ENCODE results near the gene LRRC9.
"Not testable (repeated sequence)": the region's sequence is repeated elsewhere in the genome, so short reads cannot be mapped to it uniquely, and the experiment has no call there.

Gene LRRC9

GRCh38 chr14:59957890-59958289 lies 37.9 kb downstream of the LRRC9 start:
- DNase-seq (ENCODE audit: low spot score) = not testable (repeated sequence)

- DNase-seq (ENCODE audit: low spot score) = no peak
Observed at GRCh38 chr14:59959668-59960067, 39.7 kb downstream of the LRRC9 start.

- no peak for DNase-seq (ENCODE audit: low spot score)
Observed at GRCh38 chr14:59961518-59962062, 41.6 kb downstream of the LRRC9 start.

- DNase-seq (ENCODE audit: low spot score) = no peak
Observed at GRCh38 chr14:59964251-59965007, 44.5 kb downstream of the LRRC9 start.

- DNase-seq (ENCODE audit: low spot score) = no peak
Observed at GRCh38 chr14:59969319-59969718, 49.4 kb downstream of the LRRC9 start.

GRCh38 chr14:59981564-59981963 lies 61.6 kb downstream of the LRRC9 start:
- DNase-seq (ENCODE audit: low spot score) = no peak

- no peak for DNase-seq (ENCODE audit: low spot score)
Observed at GRCh38 chr14:59983048-59983447, 63.1 kb downstream of the LRRC9 start.

- DNase-seq (ENCODE audit: low spot score) = no peak
Observed at GRCh38 chr14:59986556-59987059, 66.7 kb downstream of the LRRC9 start.

- DNase-seq (ENCODE audit: low spot score) = no peak
Observed at GRCh38 chr14:59997449-59997848, 77.5 kb downstream of the LRRC9 start.

- no peak for DNase-seq (ENCODE audit: low spot score)
Observed at GRCh38 chr14:59997966-59998365, 78.0 kb downstream of the LRRC9 start.

GRCh38 chr14:59998564-59998963 lies 78.6 kb downstream of the LRRC9 start:
- no peak for DNase-seq (ENCODE audit: low spot score)

GRCh38 chr14:60002819-60003492 lies 83.0 kb downstream of the LRRC9 start:
- DNase-seq (ENCODE audit: low spot score) = no peak

GRCh38 chr14:60003991-60004390 lies 84.0 kb downstream of the LRRC9 start:
- no peak for DNase-seq (ENCODE audit: low spot score)

GRCh38 chr14:60008042-60008441 lies 88.1 kb downstream of the LRRC9 start:
- DNase-seq (ENCODE audit: low spot score) = no peak

- not testable (repeated sequence) for DNase-seq (ENCODE audit: low spot score)
Observed at GRCh38 chr14:60010263-60010662, 90.3 kb downstream of the LRRC9 start.

- no peak for DNase-seq (ENCODE audit: low spot score)
Observed at GRCh38 chr14:60014402-60014801, 94.5 kb downstream of the LRRC9 start.

- no peak for DNase-seq (ENCODE audit: low spot score)
Observed at GRCh38 chr14:60021619-60022018, 101.7 kb downstream of the LRRC9 start.

GRCh38 chr14:60025571-60025970 lies 105.6 kb downstream of the LRRC9 start:
- DNase-seq (ENCODE audit: low spot score) = no peak

GRCh38 chr14:60035177-60035576 lies 115.2 kb downstream of the LRRC9 start:
- DNase-seq (ENCODE audit: low spot score) = no peak

GRCh38 chr14:60047976-60048375 lies 128.0 kb downstream of the LRRC9 start:
- DNase-seq (ENCODE audit: low spot score) = not testable (repeated sequence)

- DNase-seq (ENCODE audit: low spot score) = no peak
Observed at GRCh38 chr14:60051721-60052221, 131.8 kb downstream of the LRRC9 start.

GRCh38 chr14:60058087-60058486 lies 138.1 kb downstream of the LRRC9 start:
- DNase-seq (ENCODE audit: low spot score) = no peak

GRCh38 chr14:60061371-60061770 lies 141.4 kb downstream of the LRRC9 start:
- DNase-seq (ENCODE audit: low spot score) = no peak

All from kidney capillary endothelial cell (primary cell).